ENCODE data around the gene ALKBH6.

The ALKBH6 gene

DNA sequence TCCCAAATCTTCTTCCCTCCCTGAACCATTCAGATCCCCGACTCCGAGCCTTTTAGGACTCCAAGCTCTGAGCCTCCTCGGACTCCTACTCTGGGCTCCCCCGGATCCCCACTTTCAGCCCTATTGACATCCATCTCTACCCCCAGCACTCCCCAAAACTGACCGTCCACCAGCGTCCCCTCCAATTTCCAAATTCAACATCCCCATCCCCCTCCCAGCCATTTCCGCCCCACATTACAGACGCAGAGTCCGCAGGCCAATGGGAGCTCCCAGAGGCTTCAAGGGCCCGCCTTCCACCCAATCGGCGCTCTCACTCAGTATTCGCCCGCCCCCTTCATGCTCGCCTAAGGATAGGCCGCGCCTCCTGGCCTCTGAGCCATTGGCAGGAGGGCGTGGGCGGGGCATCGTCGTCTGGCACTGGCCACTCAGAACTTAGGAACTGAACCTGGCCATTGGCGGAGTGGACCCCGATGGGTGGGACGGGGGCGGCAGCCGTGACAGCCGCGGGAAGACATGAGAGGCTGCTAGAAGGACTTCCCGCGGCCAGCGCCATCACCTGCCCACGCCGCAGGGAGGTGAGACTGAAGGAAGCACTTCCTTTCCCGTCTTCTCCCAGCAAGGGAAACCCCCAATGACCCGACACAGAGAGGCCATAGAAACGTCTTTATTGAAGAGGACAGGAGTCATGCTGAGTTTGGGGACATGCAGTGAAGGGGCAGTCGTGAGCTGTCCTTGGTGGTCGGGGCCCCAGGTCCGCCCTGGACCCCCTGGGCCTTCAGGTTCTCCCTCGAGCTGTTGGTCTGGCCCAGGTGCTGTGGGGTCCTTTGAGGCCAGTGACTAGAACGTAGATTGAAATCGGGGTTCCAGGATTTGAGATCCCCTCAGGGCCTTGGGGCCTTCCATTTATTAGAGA is at the start of gene ALKBH6:
Gene ALKBH6, minus strand, starts transcription at position 202 of the 913 bp plus-strand sequence. CDS start 816 bp downstream, outside the sequence.
- H3K9me3 ChIP-seq (ENCODE audit: control insufficient read depth, low read depth, low read length) = no peaks in the 10 kb centered on the region
- H3K4me1 ChIP-seq (ENCODE audit: control insufficient read depth, low read depth, low read length) = peaks cover 5% of the 10 kb centered on the region
- peak within 1 kb of the TSS; percentile 63 for H3K9ac ChIP-seq (ENCODE audit: low read length)
- no peaks in the 10 kb centered on the region for H3K27me3 ChIP-seq (ENCODE audit: control insufficient read depth, insufficient read depth, low read length)
- H3K27ac ChIP-seq (ENCODE audit: low read length) = no peak within 1 kb of the TSS
- peaks cover 4% of the 10 kb centered on the region for H3K36me3 ChIP-seq (ENCODE audit: control insufficient read depth, low read depth, low read length)
- H3K4me3 ChIP-seq (ENCODE audit: low read length) = peak within 1 kb of the TSS; percentile 76

DNA sequence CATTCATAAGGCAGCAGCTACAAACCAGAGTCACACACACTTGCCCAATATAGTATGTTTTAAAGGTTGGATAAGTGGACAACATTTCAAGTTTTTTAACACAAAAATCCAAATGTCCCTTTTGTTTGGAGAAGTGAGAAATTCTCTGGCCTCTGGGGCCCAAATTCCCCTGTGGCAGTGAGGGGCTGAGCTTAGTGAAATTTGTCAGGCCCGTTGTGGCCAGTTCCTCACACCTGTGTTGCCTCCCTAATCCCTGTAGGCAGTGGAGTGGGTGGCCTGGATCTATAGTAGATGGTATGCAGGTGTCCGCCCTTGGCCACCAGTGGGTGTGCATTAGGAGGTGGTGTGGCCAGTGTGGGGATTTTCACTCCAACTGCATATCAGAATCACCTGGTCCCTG is 47.4 kb upstream of the ALKBH6 start:
- Histone ChIP-seq H3K4me1 (ENCODE audit: control insufficient read depth, low read depth, low read length) (no peaks in the 10 kb centered on the region), H3K27ac (ENCODE audit: low read length) (no peak overlapping the region), H3K27me3 (ENCODE audit: control insufficient read depth, insufficient read depth, low read length) (no peaks in the 10 kb centered on the region), H3K4me3 (ENCODE audit: low read length) (no peak overlapping the region), H3K9me3 (ENCODE audit: control insufficient read depth, low read depth, low read length) (no peaks in the 10 kb centered on the region), H3K36me3 (ENCODE audit: control insufficient read depth, low read depth, low read length) (peaks cover 54% of the 10 kb centered on the region), H3K9ac (ENCODE audit: low read length) (no peak overlapping the region)

DNA sequence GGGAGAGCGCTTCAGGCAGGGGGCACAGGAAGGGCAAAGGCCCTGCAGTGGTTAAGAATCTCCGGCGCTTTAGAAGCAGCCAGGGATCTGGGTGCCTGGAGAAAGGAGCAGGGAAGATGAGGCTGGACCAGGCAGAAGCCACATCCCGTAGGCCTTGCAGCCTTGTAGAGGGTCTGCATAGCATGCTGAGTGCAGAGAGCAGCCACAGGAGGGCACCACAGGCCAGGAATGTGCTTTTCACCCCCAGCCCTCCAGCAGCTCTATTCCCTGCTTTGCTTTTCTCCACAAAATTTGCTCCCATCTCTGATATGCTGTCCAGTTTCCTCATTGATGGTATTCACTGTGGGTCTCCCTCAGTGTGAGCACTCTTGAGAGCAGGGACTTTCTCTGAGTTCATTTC is 46.4 kb upstream of the ALKBH6 start:
- Histone ChIP-seq H3K27me3 (ENCODE audit: control insufficient read depth, insufficient read depth, low read length) (no peaks in the 10 kb centered on the region), H3K4me1 (ENCODE audit: control insufficient read depth, low read depth, low read length) (peaks cover 3% of the 10 kb centered on the region), H3K9me3 (ENCODE audit: control insufficient read depth, low read depth, low read length) (no peaks in the 10 kb centered on the region), H3K9ac (ENCODE audit: low read length) (no peak overlapping the region), H3K27ac (ENCODE audit: low read length) (no peak overlapping the region), H3K4me3 (ENCODE audit: low read length) (no peak overlapping the region), H3K36me3 (ENCODE audit: control insufficient read depth, low read depth, low read length) (peaks cover 44% of the 10 kb centered on the region)

DNA sequence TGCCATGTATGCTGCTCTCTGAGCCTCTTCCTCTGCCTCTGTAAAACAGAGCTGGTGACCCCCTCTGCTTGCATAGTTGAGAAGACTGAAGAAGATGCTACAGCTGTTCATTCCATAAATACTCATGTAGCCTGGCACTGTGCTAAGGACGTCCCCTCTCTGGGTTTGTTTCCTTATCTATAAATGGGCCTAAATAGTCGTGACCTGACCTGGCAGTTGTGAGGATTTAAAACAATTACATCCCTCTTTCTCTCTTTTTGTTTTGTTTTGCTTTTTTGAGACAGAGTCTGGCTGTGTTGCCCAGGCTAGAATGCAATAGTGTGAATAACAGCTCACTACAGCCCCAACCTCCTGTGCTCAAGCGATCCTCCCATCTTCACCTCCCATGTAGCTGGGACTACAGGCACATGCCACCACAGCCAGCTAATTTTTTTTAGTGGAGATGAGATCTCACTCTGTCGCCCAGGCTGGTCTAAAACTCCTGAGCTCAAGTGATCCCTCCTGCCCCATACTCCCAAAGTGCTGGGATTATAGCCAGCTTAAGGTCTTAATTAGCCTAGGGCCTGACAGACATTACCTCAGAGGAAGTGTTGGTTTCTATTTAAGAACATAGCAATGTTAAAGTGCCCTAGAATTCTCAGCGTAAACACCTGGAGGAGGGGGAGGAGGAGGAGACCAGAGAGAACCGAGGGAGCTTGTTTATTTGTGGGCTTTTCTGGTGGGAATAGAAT is 45.3 kb upstream of the ALKBH6 start:
- H3K9me3 ChIP-seq (ENCODE audit: control insufficient read depth, low read depth, low read length) = no peaks in the 10 kb centered on the region
- H3K36me3 ChIP-seq (ENCODE audit: control insufficient read depth, low read depth, low read length) = peaks cover 36% of the 10 kb centered on the region
- H3K27ac ChIP-seq (ENCODE audit: low read length) = no peak overlapping the region
- no peak overlapping the region for H3K4me3 ChIP-seq (ENCODE audit: low read length)
- peaks cover 4% of the 10 kb centered on the region for H3K4me1 ChIP-seq (ENCODE audit: control insufficient read depth, low read depth, low read length)
- H3K27me3 ChIP-seq (ENCODE audit: control insufficient read depth, insufficient read depth, low read length) = no peaks in the 10 kb centered on the region
- H3K9ac ChIP-seq (ENCODE audit: low read length) = no peak overlapping the region

DNA sequence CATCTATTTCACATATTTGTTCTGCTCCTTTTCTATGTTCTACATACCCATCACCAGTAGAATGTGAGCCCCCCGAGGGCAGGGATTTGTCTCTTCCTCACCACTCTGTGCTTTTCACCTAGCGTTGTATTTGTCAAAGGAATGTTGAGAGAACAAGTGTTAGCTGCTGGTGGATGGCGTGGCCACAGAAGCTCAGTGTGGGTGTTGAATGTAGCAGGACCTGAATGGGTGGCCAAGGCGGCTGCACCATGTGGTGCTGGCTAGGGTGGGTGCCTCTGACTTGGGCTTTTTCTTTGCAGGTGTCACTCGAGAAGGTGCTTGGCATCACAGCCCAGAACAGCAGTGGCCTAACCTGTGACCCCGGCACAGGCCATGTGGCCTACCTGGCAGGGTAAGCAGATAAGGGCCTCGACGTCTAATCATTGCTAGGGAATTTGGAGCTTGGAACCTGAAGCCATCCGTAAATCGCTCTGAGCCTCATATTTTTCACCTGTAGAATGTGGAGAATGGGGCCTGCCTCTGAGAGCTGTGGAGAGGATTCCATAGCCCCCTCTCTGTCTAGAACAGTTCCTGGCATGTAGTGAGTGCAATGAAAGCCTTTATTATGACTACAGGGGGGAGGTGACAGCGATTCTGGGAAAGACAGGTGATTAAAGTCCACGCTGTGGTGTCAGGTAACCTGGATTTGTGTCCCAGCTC is 44.6 kb upstream of the ALKBH6 start:
- H3K36me3 ChIP-seq (ENCODE audit: control insufficient read depth, low read depth, low read length) = peaks cover 32% of the 10 kb centered on the region
- no peak overlapping the region for H3K9ac ChIP-seq (ENCODE audit: low read length)
- H3K27ac ChIP-seq (ENCODE audit: low read length) = no peak overlapping the region

DNA sequence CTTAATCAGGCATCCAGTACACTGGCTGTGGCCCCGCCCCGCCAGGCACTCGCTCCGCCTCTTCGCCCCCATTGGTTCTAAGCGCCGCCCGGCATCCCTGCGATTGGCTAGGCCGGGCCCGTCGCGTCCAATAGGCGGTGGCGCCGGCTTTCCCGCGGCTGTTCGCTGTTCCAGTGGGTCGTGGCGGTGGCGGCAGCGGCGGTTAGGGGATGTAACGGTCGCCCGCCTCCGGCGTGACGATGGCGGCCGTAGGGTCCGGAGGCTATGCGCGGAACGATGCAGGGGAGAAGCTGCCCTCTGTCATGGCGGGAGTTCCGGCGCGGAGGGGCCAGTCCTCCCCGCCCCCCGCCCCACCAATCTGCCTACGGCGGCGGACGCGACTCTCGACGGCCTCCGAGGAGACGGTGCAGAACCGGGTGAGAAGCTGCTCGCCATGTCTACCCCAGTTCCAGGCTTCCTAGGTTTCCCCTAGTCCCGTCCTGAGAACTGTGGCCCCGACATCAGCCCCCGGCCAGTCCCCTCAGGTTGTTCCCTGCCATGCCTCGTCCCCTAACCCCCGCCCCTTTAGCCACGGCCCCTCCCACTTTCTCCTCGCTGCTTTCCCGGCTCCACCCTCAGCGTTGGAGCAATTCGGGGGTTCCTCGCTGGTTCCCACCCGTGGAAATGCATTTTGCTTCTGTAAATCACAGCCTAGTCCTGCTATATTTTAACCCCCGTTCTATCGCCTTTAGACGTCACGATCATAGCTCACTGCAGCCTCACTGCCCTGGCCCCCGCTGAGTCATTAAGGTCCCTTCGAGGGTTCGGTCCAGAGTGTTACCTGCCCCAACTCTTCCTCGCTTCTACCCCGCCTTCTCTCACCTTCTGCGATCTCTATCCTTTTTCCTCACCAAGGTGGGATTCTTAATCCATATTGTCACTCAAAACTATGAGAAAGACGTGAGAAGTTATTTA is 41.0 kb upstream of the ALKBH6 start, which contains the start of gene WDR62:
Gene WDR62, plus strand, starts transcription at position 165 of the 954 bp plus-strand sequence. Its CDS starts 75 bp downstream, at position 240.
- Histone ChIP-seq H3K4me1 (ENCODE audit: control insufficient read depth, low read depth, low read length) (peaks cover 12% of the 10 kb centered on the region), H3K27me3 (ENCODE audit: control insufficient read depth, insufficient read depth, low read length) (no peaks in the 10 kb centered on the region), H3K9me3 (ENCODE audit: control insufficient read depth, low read depth, low read length) (no peaks in the 10 kb centered on the region), H3K27ac (ENCODE audit: low read length) (peak within 1 kb of the TSS; percentile 67), H3K36me3 (ENCODE audit: control insufficient read depth, low read depth, low read length) (peaks cover 7% of the 10 kb centered on the region), H3K4me3 (ENCODE audit: low read length) (peak within 1 kb of the TSS; percentile 92), H3K9ac (ENCODE audit: low read length) (peak within 1 kb of the TSS; percentile 59)

More for the DNA sequence above, 44.6 kb upstream of the ALKBH6 start:
- Histone ChIP-seq H3K27me3 (ENCODE audit: control insufficient read depth, insufficient read depth, low read length) (no peaks in the 10 kb centered on the region), H3K4me1 (ENCODE audit: control insufficient read depth, low read depth, low read length) (peaks cover 5% of the 10 kb centered on the region), H3K4me3 (ENCODE audit: low read length) (no peak overlapping the region), H3K9me3 (ENCODE audit: control insufficient read depth, low read depth, low read length) (no peaks in the 10 kb centered on the region)

DNA sequence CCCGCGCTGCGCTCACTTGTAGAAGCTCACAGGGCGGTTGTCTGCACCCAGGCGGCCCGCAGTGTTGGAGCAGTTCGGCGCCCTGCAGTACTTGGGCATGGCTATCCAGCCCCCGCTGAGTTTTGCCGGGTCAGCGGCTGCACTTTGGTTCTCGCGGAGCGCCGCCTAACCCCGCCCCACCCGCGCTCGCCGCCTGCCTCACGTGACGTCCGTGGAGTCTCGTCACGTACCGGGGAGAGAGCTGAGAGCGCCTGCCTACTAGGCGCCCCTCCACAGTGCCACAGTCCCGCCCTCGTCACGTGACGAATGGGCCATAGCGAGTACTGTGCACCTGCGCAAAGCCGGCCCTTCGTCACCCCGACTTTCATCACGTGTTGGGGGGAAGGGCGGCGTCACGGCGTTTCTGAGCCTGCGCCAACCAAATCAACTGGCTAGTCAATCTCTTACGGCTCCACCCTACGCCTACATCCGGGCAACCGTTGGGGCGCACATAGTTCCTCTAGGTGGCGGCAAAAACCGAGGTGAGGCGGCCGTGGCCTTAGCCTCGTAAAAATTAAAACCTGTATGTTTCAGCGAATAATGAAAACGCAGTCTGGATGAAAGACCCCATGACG is 40.2 kb upstream of the ALKBH6 start, which contains the start of gene THAP8:
Gene THAP8, minus strand, starts transcription at position 167 of the 614 bp plus-strand sequence. Its CDS starts 68 bp downstream, at position 99.
- Histone ChIP-seq H3K4me3 (ENCODE audit: low read length) (peak within 1 kb of the TSS; percentile 92), H3K4me1 (ENCODE audit: control insufficient read depth, low read depth, low read length) (peaks cover 12% of the 10 kb centered on the region), H3K9ac (ENCODE audit: low read length) (peak within 1 kb of the TSS; percentile 59), H3K27me3 (ENCODE audit: control insufficient read depth, insufficient read depth, low read length) (no peaks in the 10 kb centered on the region), H3K36me3 (ENCODE audit: control insufficient read depth, low read depth, low read length) (no peaks in the 10 kb centered on the region), H3K27ac (ENCODE audit: low read length) (peak within 1 kb of the TSS; percentile 67), H3K9me3 (ENCODE audit: control insufficient read depth, low read depth, low read length) (no peaks in the 10 kb centered on the region)

DNA sequence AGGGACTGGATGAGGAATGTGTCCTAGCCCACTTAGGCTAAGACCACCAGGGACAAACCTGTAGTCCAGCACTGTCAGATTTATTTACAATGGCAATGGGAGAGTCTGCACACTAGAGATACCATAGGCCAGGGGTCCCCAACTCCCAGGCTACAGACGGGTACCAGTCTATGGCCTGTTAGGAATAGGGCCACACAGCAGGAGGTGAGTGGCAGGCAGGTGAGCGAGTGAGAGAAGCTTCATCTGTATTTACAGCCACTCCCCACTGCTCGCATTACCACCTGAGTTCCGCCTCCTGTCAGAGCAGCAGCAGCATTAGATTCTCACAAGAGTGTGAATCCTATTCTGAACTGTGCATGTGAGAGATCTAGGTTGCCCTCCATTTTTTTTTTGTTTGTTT is 37.6 kb upstream of the ALKBH6 start:
- no peaks in the 10 kb centered on the region for H3K27me3 ChIP-seq (ENCODE audit: control insufficient read depth, insufficient read depth, low read length)
- H3K36me3 ChIP-seq (ENCODE audit: control insufficient read depth, low read depth, low read length) = no peaks in the 10 kb centered on the region
- H3K9ac ChIP-seq (ENCODE audit: low read length) = no peak overlapping the region
- no peak overlapping the region for H3K4me3 ChIP-seq (ENCODE audit: low read length)
- peaks cover 12% of the 10 kb centered on the region for H3K4me1 ChIP-seq (ENCODE audit: control insufficient read depth, low read depth, low read length)
- no peak overlapping the region for H3K27ac ChIP-seq (ENCODE audit: low read length)
- H3K9me3 ChIP-seq (ENCODE audit: control insufficient read depth, low read depth, low read length) = no peaks in the 10 kb centered on the region

DNA sequence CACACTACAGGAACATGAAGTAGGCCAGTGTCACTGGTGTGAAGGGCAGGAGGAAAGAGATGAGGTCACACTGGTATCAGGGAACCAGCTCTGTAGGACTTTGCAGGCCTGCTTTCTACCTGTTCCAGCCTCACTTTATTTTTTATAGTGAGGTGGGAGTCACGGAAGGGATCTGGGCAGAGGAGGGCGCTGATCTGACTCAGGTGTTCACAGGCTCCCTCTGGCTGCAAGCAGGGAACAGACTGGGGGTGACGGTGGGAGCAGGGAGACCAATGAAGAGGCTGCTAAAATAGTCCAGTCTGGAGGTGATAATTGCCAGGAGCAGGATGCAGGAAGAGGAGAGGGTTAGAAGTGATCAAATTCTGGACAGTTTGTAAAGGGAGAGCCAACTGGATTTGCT is 37.2 kb upstream of the ALKBH6 start:
- no peak overlapping the region for H3K27ac ChIP-seq (ENCODE audit: low read length)
- H3K4me1 ChIP-seq (ENCODE audit: control insufficient read depth, low read depth, low read length) = peaks cover 12% of the 10 kb centered on the region
- H3K27me3 ChIP-seq (ENCODE audit: control insufficient read depth, insufficient read depth, low read length) = no peaks in the 10 kb centered on the region
- H3K9ac ChIP-seq (ENCODE audit: low read length) = no peak overlapping the region
- no peak overlapping the region for H3K4me3 ChIP-seq (ENCODE audit: low read length)
- H3K9me3 ChIP-seq (ENCODE audit: control insufficient read depth, low read depth, low read length) = no peaks in the 10 kb centered on the region
- H3K36me3 ChIP-seq (ENCODE audit: control insufficient read depth, low read depth, low read length) = no peaks in the 10 kb centered on the region

DNA sequence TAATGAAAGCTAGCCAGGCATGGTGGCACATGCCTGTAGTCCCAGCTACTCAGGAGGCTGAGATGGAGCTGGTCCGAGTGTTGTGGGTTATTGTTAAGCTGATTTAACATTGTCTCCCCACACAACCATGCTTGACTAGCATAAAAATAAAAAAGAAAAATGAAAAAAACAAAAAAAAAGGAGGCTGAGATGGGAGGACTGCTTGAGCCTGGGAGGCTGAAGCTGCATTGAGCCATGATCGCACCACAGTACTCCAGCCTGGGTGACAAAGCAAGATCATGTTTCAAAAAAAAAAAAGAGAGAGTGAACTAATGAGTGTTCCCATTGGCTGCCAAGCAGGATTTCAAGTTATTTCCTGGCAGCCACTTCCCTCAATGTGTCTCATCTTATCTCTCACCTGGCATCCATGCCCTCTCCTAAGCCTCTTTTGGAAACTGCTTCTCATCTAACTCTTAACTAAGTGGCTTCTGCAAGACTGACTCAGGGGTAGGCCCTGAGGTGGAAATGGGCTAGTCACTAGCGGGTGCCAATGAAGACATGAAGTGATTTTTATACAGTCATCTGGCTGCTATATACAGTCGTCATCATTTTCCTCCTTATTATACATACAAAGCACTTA is 35.2 kb upstream of the ALKBH6 start:
- H3K36me3 ChIP-seq (ENCODE audit: control insufficient read depth, low read depth, low read length) = no peaks in the 10 kb centered on the region
- no peak overlapping the region for H3K4me3 ChIP-seq (ENCODE audit: low read length)
- H3K9me3 ChIP-seq (ENCODE audit: control insufficient read depth, low read depth, low read length) = no peaks in the 10 kb centered on the region
- H3K27me3 ChIP-seq (ENCODE audit: control insufficient read depth, insufficient read depth, low read length) = no peaks in the 10 kb centered on the region
- H3K27ac ChIP-seq (ENCODE audit: low read length) = no peak overlapping the region
- H3K9ac ChIP-seq (ENCODE audit: low read length) = no peak overlapping the region
- peaks cover 8% of the 10 kb centered on the region for H3K4me1 ChIP-seq (ENCODE audit: control insufficient read depth, low read depth, low read length)

Data from iPS-18a (cell line).